Measurements from ENCODE around the gene USP24. TPM values are rescaled to one million over a fixed set of nuclear protein-coding genes. Genes with fewer than 3 reads are reported as not detected.

USP24 gene
- total RNA-seq, 1 experiment from 2014 or later, result 35.3 TPM

DNA sequence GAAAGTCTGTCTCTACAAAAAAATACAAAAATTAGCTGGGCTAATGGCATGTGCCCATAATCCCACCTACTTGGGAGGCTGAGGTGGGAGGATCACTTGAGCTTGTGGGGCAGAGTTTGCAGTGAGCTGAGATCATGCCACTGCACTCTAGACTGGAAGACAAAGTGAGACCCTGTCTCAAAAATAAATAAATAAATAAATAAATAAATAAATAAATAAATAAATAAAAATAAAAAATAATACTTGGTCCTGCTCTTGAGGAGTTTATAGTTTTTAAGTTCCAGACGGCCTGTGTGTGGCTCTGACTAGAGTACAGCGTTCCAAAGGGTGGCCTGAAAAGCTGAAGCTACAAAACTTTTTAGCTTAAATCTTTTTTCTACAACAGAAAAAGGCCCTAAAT is 140.7 kb downstream of the USP24 start:
- Histone ChIP-seq H2BK20ac (ENCODE audit: low read depth, low read length, poor library complexity, severe bottlenecking) (no peak overlapping the region), H3K79me1 (ENCODE audit: insufficient read depth, low read depth, low read length, poor library complexity, severe bottlenecking) (no peaks in the 10 kb centered on the region), H3K4me1 (ENCODE audit: insufficient read depth, low read length) (no peaks in the 10 kb centered on the region), H3K18ac (ENCODE audit: insufficient read length, low read depth, low read length) (no peak overlapping the region), H3K56ac (ENCODE audit: insufficient read length, low read depth, low read length) (no peak overlapping the region), H2BK12ac (ENCODE audit: insufficient read length, low read depth, low read length) (no peak overlapping the region), H2AK5ac (ENCODE audit: insufficient read length, low read length) (no peak overlapping the region), H3K79me2 (ENCODE audit: insufficient read depth, low read length) (no peaks in the 10 kb centered on the region), H4K20me1 (ENCODE audit: control insufficient read depth, insufficient read depth, insufficient read length) (no peaks in the 10 kb centered on the region), H3K27ac (ENCODE audit: insufficient read length, low read depth, low read length) (no peak overlapping the region), H2BK120ac (ENCODE audit: low read depth, low read length, poor library complexity, severe bottlenecking) (no peak overlapping the region), H3K23me2 (ENCODE audit: insufficient read length, low read depth, low read length, poor library complexity, severe bottlenecking) (no peaks in the 10 kb centered on the region), H3K14ac (ENCODE audit: insufficient read depth, low read length) (no peak overlapping the region), H3K9ac (ENCODE audit: extremely low read depth, insufficient read length, low read length) (no peak overlapping the region), H4K91ac (ENCODE audit: insufficient read length, low read depth, low read length) (no peak overlapping the region), H3K9me3 (ENCODE audit: control insufficient read depth, low read depth, low read length) (no peaks in the 10 kb centered on the region), H3T11ph (ENCODE audit: low read length) (no peak overlapping the region), H2BK15ac (ENCODE audit: low read depth, low read length) (no peak overlapping the region), H4K8ac (replicated peaks; ENCODE audit: insufficient read length, low read depth, low read length) (no peak overlapping the region), H3K4ac (ENCODE audit: low read depth, low read length) (no peak overlapping the region), H3K23ac (ENCODE audit: insufficient read length, low read depth, low read length) (no peak overlapping the region), H4K5ac (ENCODE audit: insufficient read length, low read depth, low read length) (no peak overlapping the region), H2AFZ (ENCODE audit: low read length) (no peak overlapping the region), H3K27me3 (ENCODE audit: insufficient read depth, low read length) (no peaks in the 10 kb centered on the region), H2BK5ac (ENCODE audit: insufficient read length, low read length) (no peak overlapping the region), H3K4me2 (ENCODE audit: insufficient read depth, insufficient read length, low read length) (no peak overlapping the region)
- Mint-ChIP-seq H3K4me3 (no peak overlapping the region), H3K27me3 (ENCODE audit: low read depth) (no peaks in the 10 kb centered on the region), H3K36me3 (ENCODE audit: insufficient read depth in 1 of 3, low read depth in 3 of 3) (peaks cover 27 to 88% (median 60%) of the 10 kb centered on the region in 3 experiments), H3K27ac (no peak overlapping the region), H3K4me1 (peaks cover 3 to 5% of the 10 kb centered on the region in 2 experiments; a peak in 2 of 4 replicates), H3K9me3 (no peaks in the 10 kb centered on the region)
- TF ChIP-seq, protein P1, sequence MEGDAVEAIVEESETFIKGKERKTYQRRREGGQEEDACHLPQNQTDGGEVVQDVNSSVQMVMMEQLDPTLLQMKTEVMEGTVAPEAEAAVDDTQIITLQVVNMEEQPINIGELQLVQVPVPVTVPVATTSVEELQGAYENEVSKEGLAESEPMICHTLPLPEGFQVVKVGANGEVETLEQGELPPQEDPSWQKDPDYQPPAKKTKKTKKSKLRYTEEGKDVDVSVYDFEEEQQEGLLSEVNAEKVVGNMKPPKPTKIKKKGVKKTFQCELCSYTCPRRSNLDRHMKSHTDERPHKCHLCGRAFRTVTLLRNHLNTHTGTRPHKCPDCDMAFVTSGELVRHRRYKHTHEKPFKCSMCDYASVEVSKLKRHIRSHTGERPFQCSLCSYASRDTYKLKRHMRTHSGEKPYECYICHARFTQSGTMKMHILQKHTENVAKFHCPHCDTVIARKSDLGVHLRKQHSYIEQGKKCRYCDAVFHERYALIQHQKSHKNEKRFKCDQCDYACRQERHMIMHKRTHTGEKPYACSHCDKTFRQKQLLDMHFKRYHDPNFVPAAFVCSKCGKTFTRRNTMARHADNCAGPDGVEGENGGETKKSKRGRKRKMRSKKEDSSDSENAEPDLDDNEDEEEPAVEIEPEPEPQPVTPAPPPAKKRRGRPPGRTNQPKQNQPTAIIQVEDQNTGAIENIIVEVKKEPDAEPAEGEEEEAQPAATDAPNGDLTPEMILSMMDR (conservative IDR thresholded peaks at IDR 0.05), result no peak
- no peak for DNase-seq
- no CpG with 5 or more reads among the region's 2 CpGs for WGBS (ENCODE audit: extremely low coverage, insufficient read length, low lambda C conversion rate)

All from H9 (cell line).